GM19395 (cell line): ENCODE results near the gene SYT11.

Experiments
- ATAC-seq: cut with Tn5 transposase; IDR thresholded peaks from one replicate; pipeline ENCODE4 v1.9.1; 2021; ENCODE audit warnings: mild to moderate bottlenecking, moderate library complexity; ENCODE audit not compliant: unreplicated experiment

SYT11 gene

DNA sequence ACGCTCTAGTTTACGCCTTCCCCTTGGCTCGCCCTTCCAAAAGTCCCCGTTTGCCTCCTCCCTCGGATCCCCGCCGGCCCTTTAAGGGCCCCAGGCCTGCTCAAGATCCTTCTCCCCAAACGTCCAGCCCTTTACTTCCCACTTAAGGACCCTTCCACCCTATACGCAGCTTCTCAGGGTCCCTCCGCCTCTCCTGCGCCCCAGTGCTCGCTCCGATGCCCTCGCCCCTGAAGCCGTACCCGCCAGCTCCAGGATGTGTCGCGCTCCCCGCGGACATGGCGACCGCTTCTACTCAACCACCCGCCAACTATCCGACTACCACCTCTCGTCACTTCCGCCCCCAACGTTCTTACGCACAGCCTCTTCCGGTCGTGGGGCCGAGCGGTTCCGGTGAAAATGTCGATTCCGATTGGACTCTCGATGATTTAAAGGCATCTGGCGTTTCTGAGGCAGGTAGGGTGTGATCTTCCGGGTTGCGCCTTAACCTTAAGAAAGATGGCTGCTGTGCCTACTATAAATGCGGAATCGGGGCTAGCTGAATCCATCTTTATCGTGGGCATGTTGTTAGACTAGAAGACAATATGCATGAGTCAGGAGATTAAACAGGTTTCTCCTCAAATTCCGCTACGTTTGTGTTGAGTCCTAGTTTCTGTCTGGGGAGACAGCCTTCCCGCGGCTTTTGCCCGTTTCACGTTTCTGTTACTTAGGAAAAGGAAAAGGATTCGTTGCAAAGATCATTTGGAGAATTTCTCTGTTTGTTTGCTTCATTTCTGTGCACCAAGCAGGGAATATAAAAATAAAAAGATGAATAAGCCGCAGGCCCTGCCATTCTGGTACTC, 74.9 kb downstream of the SYT11 start, which contains the start of gene KHDC4:
KHDC4 (minus strand) TSS at position 317 of the 839 bp plus-strand sequence; CDS start at position 277, 40 bp downstream.
- peak; percentile 90 for ATAC-seq
